HEK293 (cell line): ENCODE measurements around the gene GAS5.

Experiments
- CTCF ChIA-PET: fragments of 350-600 bp; formaldehyde crosslinking; extraction: SDS; loops from one replicate; lab custom pipeline; 2021; ENCODE audit warnings: antibody characterized with exemption; lab: Yijun Ruan, JAX
- POLR2A ChIA-PET: fragments of 300-600 bp; formaldehyde crosslinking; extraction: SDS; loops from one replicate; lab custom pipeline; 2020; ENCODE audit warnings: antibody characterized with exemption, inconsistent platforms; lab: Yijun Ruan, JAX
- H3K27ac ChIP-seq: fragments of 200-500 bp; sonication (Bioruptor generic); 2 replicates; pipeline ENCODE4 v1.5.1; 2014; ENCODE audit warnings: low read depth, low read length, control low read depth, inconsistent platforms; ENCODE audit errors: extremely low read depth
- H3K36me3 ChIP-seq, 2 experiments: fragments of 200-500 bp in 1 of 2; sonication (Bioruptor generic) in 1 of 2; 1 replicate in 1 of 2; 2 replicates in 1 of 2; pipeline ENCODE4 v1.5.1; 2014 to 2017; ENCODE audit warnings: inconsistent platforms in 2 of 2, low read length in 2 of 2; ENCODE audit not compliant: control insufficient read depth in 2 of 2, insufficient read depth in 1 of 2
- H3K4me1 ChIP-seq: fragments of 200-500 bp; sonication (Bioruptor generic); 2 replicates; pipeline ENCODE4 v1.5.1; 2014; ENCODE audit warnings: mild to moderate bottlenecking, low read length, inconsistent platforms; ENCODE audit not compliant: control insufficient read depth, insufficient read depth
- H3K4me3 ChIP-seq: 2 replicates; pipeline ENCODE4 v1.5.1; 2011; ENCODE audit warnings: low read depth, mild to moderate bottlenecking, control low read depth, low read length, moderate library complexity
- H3K9me3 ChIP-seq: fragments of 200-500 bp; sonication (Bioruptor generic); 2 replicates; pipeline ENCODE4 v1.5.1; 2014; ENCODE audit warnings: low read depth, low read length, inconsistent platforms; ENCODE audit not compliant: control insufficient read depth, insufficient read depth
- GLIS2 ChIP-seq: fragments of 450-650 bp; formaldehyde crosslinking; IDR thresholded peaks from 2 replicates; pipeline ENCODE4 v1.5.1; 2016; ENCODE audit warnings: missing biosample characterization, missing genetic modification characterization
- HOXD13 ChIP-seq: sonication (generic); formaldehyde crosslinking; IDR thresholded peaks from 2 replicates; pipeline ENCODE4 v1.8.0; 2022; ENCODE audit warnings: missing genetic modification reagents, borderline replicate concordance
- KLF16 ChIP-seq: fragments of 450-650 bp; formaldehyde crosslinking; IDR thresholded peaks from 2 replicates; pipeline ENCODE4 v1.5.1; 2017; ENCODE audit warnings: missing biosample characterization, missing genetic modification characterization
- OVOL3 ChIP-seq: fragments of 450-650 bp; formaldehyde crosslinking; IDR thresholded peaks from 2 replicates; pipeline ENCODE4 v1.5.1; 2016; ENCODE audit warnings: missing biosample characterization, missing genetic modification characterization
- SP3 ChIP-seq: fragments of 450-650 bp; formaldehyde crosslinking; IDR thresholded peaks from 2 replicates; pipeline ENCODE4 v1.5.1; 2016; ENCODE audit warnings: missing biosample characterization, missing genetic modification characterization
- ZBTB7A ChIP-seq: fragments of 450-650 bp; formaldehyde crosslinking; IDR thresholded peaks from 2 replicates; pipeline ENCODE4 v1.5.1; 2016; ENCODE audit warnings: low read depth, missing biosample characterization, missing genetic modification characterization
- ZBTB8A ChIP-seq: fragments of 450-650 bp; formaldehyde crosslinking; IDR thresholded peaks from 2 replicates; pipeline ENCODE4 v1.5.1; 2016; ENCODE audit warnings: missing biosample characterization, missing genetic modification characterization
- ZNF155 ChIP-seq: fragments of 450-650 bp; formaldehyde crosslinking; IDR thresholded peaks from 2 replicates; pipeline ENCODE4 v1.5.1; 2016; ENCODE audit warnings: missing biosample characterization, missing genetic modification characterization
- ZNF335 ChIP-seq: fragments of 450-650 bp; formaldehyde crosslinking; conservative IDR thresholded peaks from 2 replicates; pipeline ENCODE4 v1.5.1; 2016; ENCODE audit warnings: missing biosample characterization, missing genetic modification characterization
- ZNF350 ChIP-seq: fragments of 450-650 bp; formaldehyde crosslinking; IDR thresholded peaks from 2 replicates; pipeline ENCODE4 v1.5.0; 2017; ENCODE audit warnings: missing biosample characterization, mild to moderate bottlenecking, missing genetic modification characterization
- ZNF658 ChIP-seq: fragments of 450-650 bp; formaldehyde crosslinking; IDR thresholded peaks from 2 replicates; pipeline ENCODE4; 2016; ENCODE audit warnings: missing biosample characterization, missing genetic modification characterization
- ZNF76 ChIP-seq: fragments of 450-650 bp; formaldehyde crosslinking; IDR thresholded peaks from 2 replicates; pipeline ENCODE4; 2016; ENCODE audit warnings: low read depth, missing biosample characterization, missing genetic modification characterization, borderline replicate concordance
- ZNF776 ChIP-seq: fragments of 450-650 bp; formaldehyde crosslinking; IDR thresholded peaks from 2 replicates; pipeline ENCODE4 v1.5.0; 2017; ENCODE audit warnings: missing biosample characterization, missing genetic modification characterization, borderline replicate concordance
- TF ChIP-seq, protein P1 (sequence below): IDR thresholded peaks from 2 replicates; pipeline ENCODE4 v1.6.1; 2011; ENCODE audit warnings: mild to moderate bottlenecking, low read depth, low read length, borderline replicate concordance
- TF ChIP-seq, protein P2 (sequence below): fragments of 450-650 bp; formaldehyde crosslinking; IDR thresholded peaks from 2 replicates; pipeline ENCODE4 v1.5.1; 2017; ENCODE audit warnings: missing biosample characterization, missing genetic modification characterization
- TF ChIP-seq, protein P3 (sequence below): fragments of 450-650 bp; formaldehyde crosslinking; IDR thresholded peaks from 2 replicates; pipeline ENCODE4 v1.5.1; 2016; ENCODE audit warnings: missing biosample characterization, missing genetic modification characterization, borderline replicate concordance
- TF ChIP-seq, protein P4 (sequence below): fragments of 450-650 bp; formaldehyde crosslinking; optimal IDR thresholded peaks from 2 replicates; pipeline ENCODE3; 2016; ENCODE audit warnings: missing biosample characterization, mild to moderate bottlenecking, missing genetic modification characterization

The GAS5 gene

DNA sequence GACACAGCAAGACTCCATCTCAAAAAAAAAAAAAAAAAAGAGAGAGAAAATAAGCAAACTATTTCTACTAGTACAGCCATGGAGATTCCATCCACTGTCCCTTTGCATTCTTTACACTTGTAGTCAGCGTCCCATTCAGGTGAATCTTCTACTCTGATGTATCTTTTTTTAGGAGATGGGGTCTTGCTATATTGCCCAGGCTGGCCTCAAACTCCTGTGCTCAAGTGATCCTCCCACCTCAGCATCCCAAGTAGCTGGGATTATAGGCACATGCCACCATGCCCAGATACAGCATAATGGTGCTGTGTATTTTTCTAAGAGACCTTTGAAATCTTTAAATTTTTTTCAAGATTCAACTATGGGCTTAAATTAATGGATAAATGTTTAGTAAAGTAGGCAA, 35.0 kb downstream of the GAS5 start:
- H3K4me3 ChIP-seq: no peak overlapping the region
- peaks cover 54 to 71% of the 10 kb centered on the region in 2 experiments for H3K36me3 ChIP-seq
- CTCF ChIA-PET: interaction anchor here (0.5 kb wide), 1 partner anchor 578 kb away, joined by 3 read pairs; no protein-coding TSS in a partner anchor
- H3K9me3 ChIP-seq: no peaks in the 10 kb centered on the region
- TF ChIP-seq, protein P1, sequence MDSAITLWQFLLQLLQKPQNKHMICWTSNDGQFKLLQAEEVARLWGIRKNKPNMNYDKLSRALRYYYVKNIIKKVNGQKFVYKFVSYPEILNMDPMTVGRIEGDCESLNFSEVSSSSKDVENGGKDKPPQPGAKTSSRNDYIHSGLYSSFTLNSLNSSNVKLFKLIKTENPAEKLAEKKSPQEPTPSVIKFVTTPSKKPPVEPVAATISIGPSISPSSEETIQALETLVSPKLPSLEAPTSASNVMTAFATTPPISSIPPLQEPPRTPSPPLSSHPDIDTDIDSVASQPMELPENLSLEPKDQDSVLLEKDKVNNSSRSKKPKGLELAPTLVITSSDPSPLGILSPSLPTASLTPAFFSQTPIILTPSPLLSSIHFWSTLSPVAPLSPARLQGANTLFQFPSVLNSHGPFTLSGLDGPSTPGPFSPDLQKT: no peak
- TF ChIP-seq ZNF350 (tag by site-specific recombination) (no peak), ZNF335 (tag by site-specific recombination) (no peak), ZBTB7A (no peak), SP3 (tag by site-specific recombination) (no peak), ZNF776 (tag by site-specific recombination) (no peak), HOXD13 (CRISPR knock-in tag) (no peak), ZNF658 (no peak), KLF16 (tag by site-specific recombination) (no peak), ZNF76 (tag by site-specific recombination) (no peak), ZNF155 (tag by site-specific recombination) (no peak), GLIS2 (tag by site-specific recombination) (no peak), ZBTB8A (no peak), OVOL3 (tag by site-specific recombination) (no peak)
- TF ChIP-seq, protein P2, sequence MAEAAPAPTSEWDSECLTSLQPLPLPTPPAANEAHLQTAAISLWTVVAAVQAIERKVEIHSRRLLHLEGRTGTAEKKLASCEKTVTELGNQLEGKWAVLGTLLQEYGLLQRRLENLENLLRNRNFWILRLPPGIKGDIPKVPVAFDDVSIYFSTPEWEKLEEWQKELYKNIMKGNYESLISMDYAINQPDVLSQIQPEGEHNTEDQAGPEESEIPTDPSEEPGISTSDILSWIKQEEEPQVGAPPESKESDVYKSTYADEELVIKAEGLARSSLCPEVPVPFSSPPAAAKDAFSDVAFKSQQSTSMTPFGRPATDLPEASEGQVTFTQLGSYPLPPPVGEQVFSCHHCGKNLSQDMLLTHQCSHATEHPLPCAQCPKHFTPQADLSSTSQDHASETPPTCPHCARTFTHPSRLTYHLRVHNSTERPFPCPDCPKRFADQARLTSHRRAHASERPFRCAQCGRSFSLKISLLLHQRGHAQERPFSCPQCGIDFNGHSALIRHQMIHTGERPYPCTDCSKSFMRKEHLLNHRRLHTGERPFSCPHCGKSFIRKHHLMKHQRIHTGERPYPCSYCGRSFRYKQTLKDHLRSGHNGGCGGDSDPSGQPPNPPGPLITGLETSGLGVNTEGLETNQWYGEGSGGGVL (tag by site-specific recombination): no peak
- TF ChIP-seq, protein P3, sequence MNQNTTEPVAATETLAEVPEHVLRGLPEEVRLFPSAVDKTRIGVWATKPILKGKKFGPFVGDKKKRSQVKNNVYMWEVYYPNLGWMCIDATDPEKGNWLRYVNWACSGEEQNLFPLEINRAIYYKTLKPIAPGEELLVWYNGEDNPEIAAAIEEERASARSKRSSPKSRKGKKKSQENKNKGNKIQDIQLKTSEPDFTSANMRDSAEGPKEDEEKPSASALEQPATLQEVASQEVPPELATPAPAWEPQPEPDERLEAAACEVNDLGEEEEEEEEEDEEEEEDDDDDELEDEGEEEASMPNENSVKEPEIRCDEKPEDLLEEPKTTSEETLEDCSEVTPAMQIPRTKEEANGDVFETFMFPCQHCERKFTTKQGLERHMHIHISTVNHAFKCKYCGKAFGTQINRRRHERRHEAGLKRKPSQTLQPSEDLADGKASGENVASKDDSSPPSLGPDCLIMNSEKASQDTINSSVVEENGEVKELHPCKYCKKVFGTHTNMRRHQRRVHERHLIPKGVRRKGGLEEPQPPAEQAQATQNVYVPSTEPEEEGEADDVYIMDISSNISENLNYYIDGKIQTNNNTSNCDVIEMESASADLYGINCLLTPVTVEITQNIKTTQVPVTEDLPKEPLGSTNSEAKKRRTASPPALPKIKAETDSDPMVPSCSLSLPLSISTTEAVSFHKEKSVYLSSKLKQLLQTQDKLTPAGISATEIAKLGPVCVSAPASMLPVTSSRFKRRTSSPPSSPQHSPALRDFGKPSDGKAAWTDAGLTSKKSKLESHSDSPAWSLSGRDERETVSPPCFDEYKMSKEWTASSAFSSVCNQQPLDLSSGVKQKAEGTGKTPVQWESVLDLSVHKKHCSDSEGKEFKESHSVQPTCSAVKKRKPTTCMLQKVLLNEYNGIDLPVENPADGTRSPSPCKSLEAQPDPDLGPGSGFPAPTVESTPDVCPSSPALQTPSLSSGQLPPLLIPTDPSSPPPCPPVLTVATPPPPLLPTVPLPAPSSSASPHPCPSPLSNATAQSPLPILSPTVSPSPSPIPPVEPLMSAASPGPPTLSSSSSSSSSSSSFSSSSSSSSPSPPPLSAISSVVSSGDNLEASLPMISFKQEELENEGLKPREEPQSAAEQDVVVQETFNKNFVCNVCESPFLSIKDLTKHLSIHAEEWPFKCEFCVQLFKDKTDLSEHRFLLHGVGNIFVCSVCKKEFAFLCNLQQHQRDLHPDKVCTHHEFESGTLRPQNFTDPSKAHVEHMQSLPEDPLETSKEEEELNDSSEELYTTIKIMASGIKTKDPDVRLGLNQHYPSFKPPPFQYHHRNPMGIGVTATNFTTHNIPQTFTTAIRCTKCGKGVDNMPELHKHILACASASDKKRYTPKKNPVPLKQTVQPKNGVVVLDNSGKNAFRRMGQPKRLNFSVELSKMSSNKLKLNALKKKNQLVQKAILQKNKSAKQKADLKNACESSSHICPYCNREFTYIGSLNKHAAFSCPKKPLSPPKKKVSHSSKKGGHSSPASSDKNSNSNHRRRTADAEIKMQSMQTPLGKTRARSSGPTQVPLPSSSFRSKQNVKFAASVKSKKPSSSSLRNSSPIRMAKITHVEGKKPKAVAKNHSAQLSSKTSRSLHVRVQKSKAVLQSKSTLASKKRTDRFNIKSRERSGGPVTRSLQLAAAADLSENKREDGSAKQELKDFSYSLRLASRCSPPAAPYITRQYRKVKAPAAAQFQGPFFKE (tag by site-specific recombination): no peak
- TF ChIP-seq, protein P4, sequence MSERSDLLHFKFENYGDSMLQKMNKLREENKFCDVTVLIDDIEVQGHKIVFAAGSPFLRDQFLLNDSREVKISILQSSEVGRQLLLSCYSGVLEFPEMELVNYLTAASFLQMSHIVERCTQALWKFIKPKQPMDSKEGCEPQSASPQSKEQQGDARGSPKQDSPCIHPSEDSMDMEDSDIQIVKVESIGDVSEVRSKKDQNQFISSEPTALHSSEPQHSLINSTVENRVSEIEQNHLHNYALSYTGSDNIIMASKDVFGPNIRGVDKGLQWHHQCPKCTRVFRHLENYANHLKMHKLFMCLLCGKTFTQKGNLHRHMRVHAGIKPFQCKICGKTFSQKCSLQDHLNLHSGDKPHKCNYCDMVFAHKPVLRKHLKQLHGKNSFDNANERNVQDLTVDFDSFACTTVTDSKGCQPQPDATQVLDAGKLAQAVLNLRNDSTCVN: no peak
- POLR2A ChIA-PET: interaction anchor here (0.6 kb wide), 1 partner anchor 1307 kb away, joined by 3 read pairs; no protein-coding TSS in a partner anchor
- no peak overlapping the region for H3K27ac ChIP-seq
- H3K4me1 ChIP-seq: no peaks in the 10 kb centered on the region
